ENCODE data around the gene TMEM207. TPM values are rescaled to one million over a fixed set of nuclear protein-coding genes. Genes with fewer than 3 reads are reported as not detected.

TMEM207 gene
- total and polyA plus RNA-seq, 2 of the 13 experiments (the other 11 are each of a cell fraction or from before 2014, with no cell fraction given) = not detected

DNA sequence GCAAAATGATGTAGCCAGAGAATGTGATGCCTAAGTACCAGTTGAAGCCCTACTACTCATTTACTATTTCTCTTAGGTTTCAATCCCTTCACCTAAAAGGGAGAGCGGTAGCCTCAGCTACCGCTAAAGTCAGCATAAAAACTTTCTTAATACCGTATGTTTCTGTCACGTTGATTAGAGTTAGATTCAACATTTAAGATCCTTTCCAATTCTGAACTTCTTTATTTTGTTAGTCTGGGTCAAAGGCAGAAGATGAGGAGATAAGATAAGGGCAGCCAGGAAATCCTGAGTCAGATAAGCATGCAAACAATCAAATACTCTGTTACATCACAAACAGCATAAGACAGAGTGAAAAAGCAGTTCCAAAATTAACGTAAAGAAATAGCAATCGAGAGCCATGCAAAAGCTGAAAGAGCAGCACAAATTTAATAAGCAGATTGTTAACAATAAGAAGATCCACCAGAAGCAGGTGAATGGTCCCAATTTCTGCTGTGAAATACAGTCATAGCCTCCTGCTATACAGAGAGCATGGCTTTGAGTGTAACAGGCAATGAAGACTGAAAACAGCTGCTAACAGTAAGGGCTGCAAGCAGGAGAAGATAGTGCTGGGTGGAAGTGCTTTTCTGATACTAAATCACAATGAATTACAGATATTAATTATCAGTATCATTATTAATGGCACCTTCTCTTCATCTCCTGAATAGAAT, 3.0 kb downstream of the TMEM207 start (continued):
- TF ChIP-seq, protein P1, sequence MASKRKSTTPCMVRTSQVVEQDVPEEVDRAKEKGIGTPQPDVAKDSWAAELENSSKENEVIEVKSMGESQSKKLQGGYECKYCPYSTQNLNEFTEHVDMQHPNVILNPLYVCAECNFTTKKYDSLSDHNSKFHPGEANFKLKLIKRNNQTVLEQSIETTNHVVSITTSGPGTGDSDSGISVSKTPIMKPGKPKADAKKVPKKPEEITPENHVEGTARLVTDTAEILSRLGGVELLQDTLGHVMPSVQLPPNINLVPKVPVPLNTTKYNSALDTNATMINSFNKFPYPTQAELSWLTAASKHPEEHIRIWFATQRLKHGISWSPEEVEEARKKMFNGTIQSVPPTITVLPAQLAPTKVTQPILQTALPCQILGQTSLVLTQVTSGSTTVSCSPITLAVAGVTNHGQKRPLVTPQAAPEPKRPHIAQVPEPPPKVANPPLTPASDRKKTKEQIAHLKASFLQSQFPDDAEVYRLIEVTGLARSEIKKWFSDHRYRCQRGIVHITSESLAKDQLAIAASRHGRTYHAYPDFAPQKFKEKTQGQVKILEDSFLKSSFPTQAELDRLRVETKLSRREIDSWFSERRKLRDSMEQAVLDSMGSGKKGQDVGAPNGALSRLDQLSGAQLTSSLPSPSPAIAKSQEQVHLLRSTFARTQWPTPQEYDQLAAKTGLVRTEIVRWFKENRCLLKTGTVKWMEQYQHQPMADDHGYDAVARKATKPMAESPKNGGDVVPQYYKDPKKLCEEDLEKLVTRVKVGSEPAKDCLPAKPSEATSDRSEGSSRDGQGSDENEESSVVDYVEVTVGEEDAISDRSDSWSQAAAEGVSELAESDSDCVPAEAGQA (IDR thresholded peaks at IDR 0.05; ENCODE audit: low read depth) = no peak
- TF ChIP-seq, protein P1 (CRISPR knock-in tag; IDR thresholded peaks at IDR 0.05; ENCODE audit: borderline replicate concordance) = no peak
- no peak for TF ChIP-seq SOX6 (IDR thresholded peaks at IDR 0.05)
- no peak for TF ChIP-seq SOX6 (CRISPR knock-in tag; IDR thresholded peaks at IDR 0.05)
- no peak for TF ChIP-seq KLF11 (CRISPR knock-in tag; IDR thresholded peaks at IDR 0.05)
- no peak for TF ChIP-seq SOX13 (IDR thresholded peaks at IDR 0.05)
- TF ChIP-seq SOX13 (CRISPR knock-in tag; conservative IDR thresholded peaks at IDR 0.05 in 1 of 2, IDR thresholded peaks at IDR 0.05 in 1 of 2) = 0 out of 4 replicates have a peak, but pooled peaks of 1 of the 2 experiments have one; percentile 21
- no peak for TF ChIP-seq SSRP1 (CRISPR knock-in tag; IDR thresholded peaks at IDR 0.05)
